GM19455 (cell line): ENCODE results near the gene MARCHF4.
"Not testable (repeated sequence)": the region's sequence is repeated elsewhere in the genome, so short reads cannot be mapped to it uniquely, and the experiment has no call there.

ENCODE experiments used
- ATAC-seq: cut with Tn5 transposase; IDR thresholded peaks from one replicate; pipeline ENCODE4 v1.9.1; 2021; ENCODE audit not compliant: unreplicated experiment

The MARCHF4 gene

DNA sequence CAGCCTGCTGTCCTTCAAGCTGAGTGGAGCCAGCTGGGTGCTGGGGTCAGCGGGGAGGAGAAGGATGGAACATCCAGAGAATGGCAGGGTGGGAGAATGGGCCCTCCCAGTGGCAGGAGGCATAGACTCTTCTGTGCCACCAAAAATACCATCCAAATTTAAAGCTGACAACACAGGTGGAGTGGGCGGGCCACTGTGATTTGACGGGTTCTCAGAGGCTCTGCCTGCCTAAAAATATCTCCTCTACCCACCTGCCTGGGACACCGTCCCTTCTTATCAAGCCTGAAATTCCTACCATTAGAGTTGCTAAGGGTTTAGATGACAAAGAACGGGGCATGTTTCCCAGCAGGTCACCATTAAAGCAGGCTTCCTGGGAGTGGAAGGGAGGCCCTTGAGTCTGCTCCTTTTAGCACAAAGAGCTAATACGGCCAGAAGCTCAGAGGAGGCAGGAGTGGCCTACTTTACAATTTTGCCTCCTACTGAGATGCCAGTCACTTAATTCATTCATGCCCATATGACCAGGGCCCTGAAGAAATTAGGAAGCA is 19.8 kb upstream of the MARCHF4 start:
- ATAC-seq = no peak

DNA sequence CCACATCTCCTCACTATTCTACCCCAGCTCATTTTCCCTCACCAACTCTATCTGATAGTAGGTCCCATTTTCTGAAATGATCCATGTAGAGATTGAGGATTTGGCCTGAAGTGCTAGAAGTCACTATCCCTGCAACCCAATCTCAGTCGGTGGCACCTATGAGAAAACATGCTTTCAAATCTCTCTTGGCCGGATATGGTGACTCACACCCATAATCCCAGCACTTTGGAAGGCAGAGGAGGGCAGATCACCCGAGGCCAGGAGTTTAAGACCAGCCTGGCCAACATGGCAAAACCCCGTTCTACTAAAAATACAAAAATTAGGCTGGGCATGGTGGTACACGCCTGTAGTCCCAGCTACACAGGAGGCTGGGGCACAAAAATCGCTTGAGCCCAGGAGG is 19.1 kb upstream of the MARCHF4 start:
- no peak for ATAC-seq

DNA sequence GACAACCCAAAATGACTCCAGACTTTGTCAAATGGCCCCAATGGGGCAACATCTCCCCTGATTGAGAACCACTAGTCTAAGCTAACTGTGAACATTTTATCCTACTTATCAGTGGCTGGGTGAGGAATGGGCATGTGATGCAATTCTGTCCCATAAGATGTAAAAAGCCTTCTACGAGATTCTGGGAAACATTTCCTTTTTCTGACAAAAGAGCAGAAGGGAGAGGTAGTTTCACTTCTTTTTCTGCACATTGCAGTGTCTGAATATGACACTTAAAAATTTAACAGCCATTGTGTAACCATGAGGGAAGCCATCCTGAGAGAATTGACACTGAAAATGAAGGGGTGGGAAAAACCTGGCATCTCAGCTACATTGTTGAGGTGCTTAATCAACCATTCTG is 17.3 kb upstream of the MARCHF4 start:
- no peak for ATAC-seq

DNA sequence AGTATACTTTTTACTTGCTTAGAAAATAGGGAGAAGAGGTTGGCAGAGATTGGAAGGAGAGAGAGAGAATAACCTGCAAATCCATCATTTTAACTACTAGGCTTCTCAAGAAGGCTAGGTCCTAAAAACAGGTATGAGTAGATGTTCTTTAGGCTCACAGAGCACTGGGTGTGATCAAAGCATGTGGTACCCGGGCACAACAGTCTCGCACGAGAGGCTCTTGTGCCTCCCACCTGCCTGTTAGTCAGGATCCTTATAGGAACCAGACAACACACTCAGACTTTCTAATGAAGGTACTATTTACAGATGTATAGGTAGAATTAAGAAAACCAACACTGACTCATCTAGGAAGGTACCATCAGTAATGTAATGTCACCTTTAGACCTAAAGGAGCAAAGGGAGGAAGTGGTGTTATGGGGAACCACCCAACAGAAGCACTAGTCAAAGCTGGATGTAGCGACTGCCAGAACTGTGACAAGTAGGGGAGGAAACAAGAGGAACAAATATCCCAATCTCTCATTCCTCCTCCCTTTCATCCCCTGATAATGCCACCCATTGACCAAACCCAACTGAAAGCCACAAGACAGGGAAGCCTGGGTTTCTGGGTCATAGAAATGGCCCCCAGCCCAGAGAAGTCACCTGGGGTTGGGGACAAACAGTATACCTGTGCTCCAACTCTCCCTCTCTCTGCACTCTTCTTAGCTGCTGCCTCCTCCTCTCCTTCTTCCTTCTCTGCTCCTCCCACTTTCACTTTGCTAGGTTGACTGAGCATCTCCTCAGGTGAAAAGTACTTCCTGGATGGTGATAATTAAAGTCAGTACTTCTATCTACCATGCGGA is 16.0 kb upstream of the MARCHF4 start:
- no peak for ATAC-seq

DNA sequence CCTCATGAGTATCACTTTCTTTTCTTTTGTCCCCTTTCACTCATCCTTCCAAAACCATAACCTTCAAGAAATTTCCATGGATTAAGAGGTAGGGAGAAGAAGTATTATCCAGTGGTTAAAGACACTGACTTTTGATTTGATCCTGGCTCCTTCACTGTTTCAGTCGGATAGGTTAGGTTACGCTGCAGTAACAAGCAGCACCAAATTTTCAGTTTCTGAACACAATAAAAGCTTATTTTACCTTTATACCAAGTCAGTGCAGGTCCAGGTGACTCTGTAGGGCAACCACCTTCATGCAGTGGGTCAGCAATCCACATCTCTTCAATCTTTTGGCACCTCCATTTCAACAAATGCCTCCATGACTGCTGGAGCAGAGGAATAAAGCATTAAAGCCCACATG is 15.0 kb upstream of the MARCHF4 start:
- ATAC-seq = no peak

DNA sequence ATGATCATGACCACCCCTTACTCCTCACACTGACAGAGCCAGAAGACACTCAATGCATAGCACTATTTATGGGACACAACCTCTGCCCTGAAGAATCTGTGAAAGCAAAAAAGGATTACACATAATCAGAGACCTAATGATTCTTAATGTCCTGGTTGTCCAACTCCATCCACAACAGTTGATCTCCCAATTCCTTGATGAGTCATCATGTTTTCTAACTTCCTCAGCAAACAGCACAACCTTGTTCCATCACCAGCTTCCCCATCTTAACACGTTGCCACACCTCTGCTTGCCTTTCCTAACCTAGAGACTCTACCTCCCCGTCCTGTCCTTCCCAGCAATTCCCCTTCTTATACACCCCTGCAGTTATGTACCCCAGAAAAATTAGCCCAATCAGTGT is 13.2 kb upstream of the MARCHF4 start:
- no peak for ATAC-seq

DNA sequence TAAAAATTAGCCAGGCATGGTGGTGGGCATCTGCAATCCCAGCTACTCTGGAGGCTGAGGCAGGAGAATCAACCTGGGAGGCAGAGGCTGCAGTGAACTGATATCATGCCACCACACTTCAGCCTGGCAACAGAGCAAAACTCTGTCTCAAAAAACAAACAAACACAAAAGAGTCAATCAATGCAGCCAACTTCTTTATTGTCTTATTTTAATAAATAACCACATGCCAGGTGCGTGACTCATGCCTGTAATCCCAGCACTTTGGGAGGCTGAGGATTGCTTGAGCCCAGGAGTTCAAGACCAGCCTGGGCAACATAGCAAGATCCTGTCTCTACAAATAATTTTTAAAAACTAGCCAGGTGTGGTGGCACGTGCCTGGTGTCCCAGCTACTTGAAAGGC is 12.1 kb upstream of the MARCHF4 start:
- not testable (repeated sequence) for ATAC-seq

DNA sequence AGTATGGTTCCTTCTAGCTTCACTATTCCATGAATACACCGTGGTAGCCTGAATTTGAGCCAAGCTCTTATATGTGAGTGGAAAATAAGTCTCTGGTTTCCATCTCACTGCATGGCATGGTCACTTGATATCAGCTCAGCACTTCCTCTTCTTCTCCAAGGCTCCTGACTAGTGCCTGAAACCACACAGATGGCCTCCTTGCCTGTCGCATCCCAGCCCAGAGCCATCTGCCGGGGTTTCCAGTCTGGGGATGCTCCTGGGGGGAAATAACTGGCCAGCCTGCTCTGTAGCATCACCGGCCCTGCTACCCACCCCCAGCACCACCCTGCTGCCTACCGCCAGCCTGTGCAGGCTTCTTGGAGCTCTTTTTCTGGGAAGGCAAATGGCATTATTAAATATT is 7.7 kb upstream of the MARCHF4 start:
- no peak for ATAC-seq

DNA sequence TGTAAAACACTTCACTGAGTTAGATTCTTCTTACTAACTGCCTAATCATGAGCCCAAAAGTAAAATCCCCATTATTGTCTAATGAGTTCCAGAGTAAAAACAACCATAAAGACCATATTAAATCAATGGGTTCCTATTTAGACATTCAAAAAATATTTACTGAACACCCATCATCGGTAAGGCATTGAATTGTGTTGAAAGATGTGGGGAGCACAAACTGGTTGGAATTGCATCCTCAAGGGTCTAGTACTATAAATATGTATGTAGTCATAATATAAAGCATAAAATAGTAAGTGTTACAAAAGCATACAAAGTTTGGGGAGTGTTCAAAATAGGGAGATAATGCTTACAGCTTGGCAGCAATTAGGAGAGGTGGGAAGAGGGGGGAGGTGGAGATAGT is 3.0 kb upstream of the MARCHF4 start:
- ATAC-seq = no peak

DNA sequence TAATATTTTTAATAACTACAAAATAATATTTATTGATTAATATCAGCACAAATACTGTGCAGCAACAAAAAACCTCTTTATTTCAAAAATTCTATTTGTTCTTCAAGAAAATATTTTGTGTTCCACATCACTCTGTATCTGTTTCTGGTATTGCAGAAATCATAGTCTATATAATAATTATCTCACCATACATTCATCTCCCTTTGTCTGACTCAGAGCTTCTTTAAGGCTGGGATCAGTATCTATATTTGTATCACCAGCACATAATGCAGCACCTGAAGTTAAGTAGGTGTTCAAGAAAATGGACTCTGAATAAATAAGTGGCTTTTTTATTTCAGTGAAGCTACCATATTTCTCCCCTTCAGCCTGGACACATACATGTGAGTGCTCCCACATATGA is 1.6 kb upstream of the MARCHF4 start:
- ATAC-seq = no peak

DNA sequence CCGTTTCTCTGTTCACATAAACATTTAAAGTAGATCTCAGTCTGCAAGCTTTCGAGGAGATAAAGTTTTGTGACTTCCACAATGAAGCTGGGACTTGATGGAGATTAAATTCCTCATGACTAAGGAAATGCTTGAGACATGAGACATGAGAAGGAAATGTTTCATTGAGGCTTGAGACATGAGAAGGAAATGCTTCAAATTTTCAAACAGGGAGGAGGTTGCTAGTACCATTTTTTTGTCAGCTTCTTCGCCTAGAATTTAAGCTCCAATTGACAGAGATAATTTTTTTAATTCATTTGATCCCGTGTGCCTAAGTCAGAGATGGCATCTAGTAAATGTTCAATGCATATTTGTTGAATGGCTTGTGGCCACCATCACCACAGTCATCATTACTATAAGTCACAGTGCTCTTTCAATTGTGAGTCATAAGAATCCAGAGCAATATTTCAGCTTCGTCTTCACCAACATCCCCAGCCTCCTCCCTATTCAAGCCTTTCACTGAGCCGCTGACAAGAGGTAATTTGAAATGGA is 543 bp upstream of the MARCHF4 start:
- no peak for ATAC-seq

DNA sequence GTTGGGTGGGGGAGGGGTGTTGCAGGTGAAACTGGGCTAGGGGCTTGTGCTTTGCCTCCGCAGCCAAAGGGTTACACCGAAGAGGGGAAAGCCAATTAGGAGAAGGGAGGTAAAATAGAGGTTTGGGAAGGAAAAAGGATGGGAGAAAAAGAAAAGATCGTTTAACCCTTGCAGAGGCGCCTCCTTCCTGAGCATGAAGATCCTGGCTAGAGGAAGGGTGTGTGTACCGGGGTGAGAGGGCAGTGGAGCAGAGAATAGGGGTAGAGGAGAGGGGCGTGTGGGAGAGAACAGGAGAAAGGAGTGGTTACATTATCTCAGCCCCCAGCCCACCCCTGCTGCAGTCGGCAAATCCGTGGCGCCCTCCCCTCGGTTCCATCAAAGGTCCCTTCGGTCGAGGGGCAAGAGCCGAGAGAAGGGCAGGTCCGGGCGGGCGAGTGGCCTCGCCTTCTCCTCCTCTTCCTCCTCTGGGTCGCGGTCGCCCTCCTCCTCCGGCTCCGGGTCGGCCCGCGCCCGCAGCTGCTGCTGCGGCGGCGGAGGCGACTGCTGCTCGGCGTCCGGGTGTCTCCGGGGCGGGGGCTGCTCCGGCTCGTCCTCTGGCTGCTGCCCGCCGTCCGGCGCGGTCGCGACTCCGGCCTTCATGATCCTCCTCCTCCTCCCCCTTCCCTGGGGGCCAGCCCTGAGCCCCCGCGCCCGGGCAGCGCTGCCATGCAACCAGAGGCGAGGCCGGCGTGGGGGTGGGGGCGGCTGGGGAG is 1.1 kb downstream of the MARCHF4 start:
- no peak for ATAC-seq

DNA sequence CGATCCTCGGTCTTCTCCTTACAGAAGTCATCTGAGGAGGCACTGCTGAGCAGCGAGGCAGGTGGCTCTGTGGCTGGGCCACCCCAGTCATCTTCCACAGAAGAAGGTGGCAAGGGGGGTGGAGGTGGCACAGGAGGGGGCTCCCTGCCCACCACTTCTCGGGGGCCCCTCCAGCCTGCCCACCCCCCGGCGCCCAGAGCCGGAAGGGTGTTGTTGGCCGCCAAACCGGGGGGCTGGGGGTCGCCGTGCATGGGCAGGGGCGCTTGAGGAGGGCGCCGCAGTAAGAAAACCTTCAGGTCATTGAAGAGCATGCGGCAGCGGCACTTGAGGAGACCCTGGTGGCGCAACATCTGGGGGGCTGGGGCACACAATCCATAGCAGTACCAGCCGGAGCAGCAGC is 2.5 kb downstream of the MARCHF4 start:
- no peak for ATAC-seq

DNA sequence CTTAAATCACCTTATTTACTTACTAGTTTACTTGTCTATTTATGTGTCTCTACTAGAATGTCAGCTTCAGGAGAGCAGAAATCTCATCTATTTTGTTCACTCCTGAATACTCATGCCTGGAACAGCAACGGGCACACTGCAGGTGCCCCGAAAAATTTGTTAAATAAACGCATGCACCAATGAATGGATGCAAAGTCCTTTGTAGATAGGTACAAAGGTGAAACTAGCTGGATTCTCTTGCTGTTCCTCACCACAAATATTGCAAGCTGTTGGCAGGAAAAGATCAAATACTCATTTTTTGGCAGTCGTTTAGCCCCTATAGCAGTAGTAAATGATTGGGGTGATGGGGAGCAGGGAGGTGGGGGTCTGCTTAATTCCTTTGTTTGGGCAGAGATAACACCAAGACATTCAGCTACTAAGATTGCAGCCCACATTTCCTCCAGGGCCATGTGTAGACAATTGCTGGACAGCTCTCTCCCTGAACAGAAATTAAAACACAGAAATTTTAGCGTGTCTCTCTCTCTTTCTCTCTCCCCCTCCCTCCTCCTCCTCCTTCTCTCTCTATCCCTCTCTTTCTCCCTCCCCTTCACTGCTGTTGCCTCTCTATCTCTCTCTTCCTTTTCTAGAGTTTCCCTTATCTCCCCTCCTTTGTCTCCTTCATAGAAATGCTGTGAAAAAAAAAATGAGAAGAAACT is 5.4 kb downstream of the MARCHF4 start:
- no peak for ATAC-seq

DNA sequence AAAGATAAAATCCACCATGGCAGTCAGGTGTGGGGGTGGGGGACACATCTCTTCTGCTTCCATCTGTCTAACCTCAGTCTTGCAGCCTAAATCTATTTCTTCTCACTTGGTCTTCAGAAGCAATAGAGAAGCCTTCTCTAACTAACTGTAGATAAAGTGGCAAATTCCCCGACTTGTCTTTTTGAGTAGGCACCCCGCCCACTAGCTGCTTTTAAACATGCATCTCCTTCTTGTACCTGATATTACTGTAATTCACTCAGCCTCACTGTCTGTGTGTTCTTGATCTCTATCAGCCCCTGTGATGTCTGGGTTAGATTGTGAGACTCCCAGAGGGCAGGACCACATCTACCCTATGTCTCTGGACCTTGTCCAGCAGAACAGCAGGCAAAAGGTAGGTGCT is 6.8 kb downstream of the MARCHF4 start:
- ATAC-seq = no peak

DNA sequence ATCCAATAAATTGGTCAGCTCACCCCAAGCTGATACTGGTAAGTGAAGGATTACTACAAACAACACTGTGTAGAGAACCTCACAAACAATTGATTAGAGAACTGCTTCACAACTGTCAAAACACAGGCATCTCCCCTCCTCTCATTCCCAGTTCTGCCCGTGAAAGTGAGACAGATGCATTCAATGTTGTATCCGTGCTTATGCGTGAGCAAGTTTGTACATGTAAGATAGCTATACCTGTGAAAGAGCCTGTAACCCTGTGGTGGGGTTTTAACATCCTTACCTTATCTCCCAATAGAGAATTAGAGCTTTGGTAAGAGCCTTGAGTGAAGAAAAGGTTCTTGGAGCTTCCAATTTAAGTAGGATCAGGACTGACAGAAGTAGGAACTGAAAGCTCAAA is 9.1 kb downstream of the MARCHF4 start:
- ATAC-seq = no peak

DNA sequence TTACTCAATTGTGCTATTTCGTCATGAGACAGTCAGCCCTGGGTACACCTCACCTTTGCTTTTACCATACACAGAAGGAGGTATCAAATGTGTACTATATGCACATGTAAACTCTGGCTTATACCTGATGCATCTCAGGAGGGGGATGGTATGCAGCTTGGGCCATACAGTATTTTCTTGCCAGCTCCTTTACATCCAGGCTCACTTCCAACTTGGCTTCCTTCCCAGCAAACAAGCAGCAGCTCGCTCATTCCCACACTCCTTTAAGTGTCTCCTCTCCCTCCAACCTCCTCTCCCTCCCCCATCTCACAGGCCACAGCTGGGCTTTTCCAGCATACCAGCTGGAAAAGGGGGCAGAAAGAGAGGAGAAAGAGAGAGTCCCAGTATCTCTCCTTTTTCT is 9.6 kb downstream of the MARCHF4 start:
- no peak for ATAC-seq

DNA sequence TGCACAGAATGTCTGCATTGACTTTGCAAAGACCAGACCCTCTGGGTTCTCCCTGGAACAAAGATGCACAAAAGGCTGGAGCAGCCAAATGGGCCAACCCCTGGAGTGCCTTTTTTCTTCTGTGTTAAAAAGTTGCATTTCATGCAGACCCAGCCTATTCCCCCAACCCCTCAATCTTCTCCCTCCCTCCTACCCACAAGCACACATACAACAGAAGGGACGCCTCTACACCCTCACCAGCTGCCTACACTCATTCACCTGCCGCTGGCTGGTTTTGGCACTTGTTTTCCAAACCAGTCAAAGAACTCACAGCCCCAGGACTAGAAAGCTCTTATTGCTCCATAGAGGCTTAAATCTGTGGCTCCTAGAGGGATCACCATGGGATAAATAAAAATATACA is 16.6 kb downstream of the MARCHF4 start:
- no peak for ATAC-seq

DNA sequence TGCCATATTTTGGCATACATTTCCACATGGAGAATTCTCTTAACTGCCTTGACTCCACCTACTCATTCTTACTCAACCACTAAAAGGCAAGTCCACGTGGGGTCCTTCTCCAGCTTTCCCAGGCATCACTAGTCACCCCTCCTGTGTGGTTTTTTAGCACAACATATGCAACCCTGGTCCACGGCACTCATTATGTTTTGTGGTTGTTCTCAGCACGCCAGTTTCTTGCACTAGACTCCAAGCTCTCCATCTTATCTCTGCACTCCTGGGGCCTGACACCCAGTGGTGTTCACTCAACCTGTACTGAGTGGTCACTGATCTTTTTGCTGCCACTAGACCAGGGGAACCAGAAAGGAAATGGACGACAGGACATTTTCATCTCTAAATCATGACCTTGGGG is 18.0 kb downstream of the MARCHF4 start:
- no peak for ATAC-seq

DNA sequence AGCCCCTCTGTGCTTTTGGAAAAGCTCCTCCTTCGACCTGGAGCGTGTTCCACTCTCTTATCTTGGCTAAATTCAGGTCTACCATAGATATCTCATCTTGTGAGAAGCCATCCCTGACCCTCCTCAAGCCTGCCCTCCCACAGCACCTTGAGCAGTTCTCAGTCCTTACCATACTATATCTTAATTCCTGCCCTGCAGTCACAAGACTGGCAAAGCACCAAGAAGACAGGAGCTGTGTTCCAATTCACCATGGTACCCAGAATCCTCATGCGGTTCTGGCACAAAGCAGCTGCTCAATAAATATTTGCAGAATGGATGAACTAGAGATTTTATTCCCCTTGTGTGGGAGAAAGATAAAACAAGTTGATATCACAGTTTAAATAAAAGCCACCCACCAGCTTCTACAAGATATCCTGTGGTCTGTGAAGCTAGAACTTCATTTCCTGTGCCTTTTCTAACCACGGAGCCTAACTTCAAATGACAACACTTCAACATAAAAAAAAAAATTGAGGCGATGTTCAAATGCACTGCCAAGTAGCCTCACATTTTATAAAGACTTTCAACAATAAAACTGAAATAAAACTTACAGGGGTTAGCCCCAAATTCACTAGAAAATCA is 19.5 kb downstream of the MARCHF4 start:
- no peak for ATAC-seq
